A673 (cell line): Measurements from ENCODE around the gene MRPL2. TPM values are rescaled to one million over a fixed set of nuclear protein-coding genes. Genes with fewer than 3 reads are reported as not detected.
A peak's percentile ranks its signal among the peaks of the same experiment; 100 is the strongest.

Experiments
- BruUV-seq: library from RNA; stranded (reverse); fragments of 400-500 nt; replicated peaks from 2 replicates; lab custom pipeline; 2021; lab: Mats Ljungman, UMichigan
- CTCF ChIA-PET: fragments of 300-600 bp; sonication (Branson Sonifier 250); formaldehyde crosslinking; loops from one replicate; lab custom pipeline; 2022; ENCODE audit warnings: antibody characterized with exemption; lab: Charles Lee
- POLR2A ChIA-PET: fragments of 300-600 bp; sonication (Branson Sonifier 250); formaldehyde crosslinking; loops from one replicate; lab custom pipeline; 2022; ENCODE audit warnings: antibody characterized with exemption; ENCODE audit not compliant: low non-redundant PET; lab: Charles Lee
- DNase-seq: peaks from one replicate; pipeline ENCODE4 v3.0.0-alpha.2; 2015; ENCODE audit warnings: low spot score
- H3K27ac ChIP-seq: fragments of 200-600 bp; sonication (generic); 2 replicates; pipeline ENCODE4 v1.5.1; 2016; ENCODE audit warnings: mixed run types, low read depth, mild to moderate bottlenecking, mixed read lengths, antibody characterized with exemption, low read length; ENCODE audit not compliant: poor library complexity, severe bottlenecking
- H3K27me3 ChIP-seq: fragments of 200-600 bp; sonication (generic); replicated peaks from 2 replicates; pipeline ENCODE4 v1.6.1; 2017; ENCODE audit warnings: mixed run types, low read depth, mild to moderate bottlenecking, mixed read lengths, antibody characterized with exemption, low read length; ENCODE audit not compliant: insufficient read depth, poor library complexity
- H3K36me3 ChIP-seq: fragments of 200-600 bp; sonication (generic); 2 replicates; pipeline ENCODE4 v1.6.1; 2016; ENCODE audit warnings: mixed run types, mild to moderate bottlenecking, mixed read lengths, antibody characterized with exemption, low read length; ENCODE audit not compliant: insufficient read depth, poor library complexity, severe bottlenecking
- H3K4me1 ChIP-seq: fragments of 200-600 bp; sonication (generic); 2 replicates; pipeline ENCODE4 v1.6.1; 2017; ENCODE audit warnings: mixed run types, mild to moderate bottlenecking, mixed read lengths, antibody characterized with exemption, low read length; ENCODE audit not compliant: insufficient read depth, poor library complexity, severe bottlenecking
- H3K4me3 ChIP-seq: fragments of 200-600 bp; sonication (generic); 2 replicates; pipeline ENCODE4 v1.5.1; 2016; ENCODE audit warnings: low read depth, mixed run types, mild to moderate bottlenecking, mixed read lengths, low read length; ENCODE audit not compliant: poor library complexity, severe bottlenecking
- H3K9me3 ChIP-seq: fragments of 200-600 bp; sonication (generic); 2 replicates; pipeline ENCODE4 v1.6.1; 2016; ENCODE audit warnings: mixed run types, low read depth, mild to moderate bottlenecking, mixed read lengths, antibody characterized with exemption, low read length; ENCODE audit not compliant: poor library complexity, severe bottlenecking
- EZH2 ChIP-seq: fragments of 200-600 bp; sonication (generic); IDR thresholded peaks from 2 replicates; pipeline ENCODE4 v1.6.1; 2017; ENCODE audit warnings: borderline replicate concordance, low read depth, mild to moderate bottlenecking, mixed read lengths, antibody characterized with exemption, low read length; ENCODE audit not compliant: poor library complexity, severe bottlenecking
- intact Hi-C: fragments of 100-400 bp; cut with micrococcal nuclease; formaldehyde crosslinking; loops from one replicate; pipeline ENCODE4 v1.10.0; 2022; ENCODE audit not compliant: unreplicated experiment
- total RNA-seq: library from RNA; stranded (reverse); gene quantifications from 2 replicates; pipeline ENCODE4 v1.2.3, GENCODE V29; 2021
- TF ChIP-seq, protein P1 (sequence below): fragments of 300-800, 200-600 bp; sonication (generic); conservative IDR thresholded peaks from 2 replicates; pipeline ENCODE4 v1.5.1; 2017; ENCODE audit warnings: low read depth, mild to moderate bottlenecking, antibody characterized with exemption, low read length, moderate library complexity, mixed read lengths

MRPL2 gene
- total RNA-seq, 1 experiment from 2014 or later, result 95.8 TPM

DNA sequence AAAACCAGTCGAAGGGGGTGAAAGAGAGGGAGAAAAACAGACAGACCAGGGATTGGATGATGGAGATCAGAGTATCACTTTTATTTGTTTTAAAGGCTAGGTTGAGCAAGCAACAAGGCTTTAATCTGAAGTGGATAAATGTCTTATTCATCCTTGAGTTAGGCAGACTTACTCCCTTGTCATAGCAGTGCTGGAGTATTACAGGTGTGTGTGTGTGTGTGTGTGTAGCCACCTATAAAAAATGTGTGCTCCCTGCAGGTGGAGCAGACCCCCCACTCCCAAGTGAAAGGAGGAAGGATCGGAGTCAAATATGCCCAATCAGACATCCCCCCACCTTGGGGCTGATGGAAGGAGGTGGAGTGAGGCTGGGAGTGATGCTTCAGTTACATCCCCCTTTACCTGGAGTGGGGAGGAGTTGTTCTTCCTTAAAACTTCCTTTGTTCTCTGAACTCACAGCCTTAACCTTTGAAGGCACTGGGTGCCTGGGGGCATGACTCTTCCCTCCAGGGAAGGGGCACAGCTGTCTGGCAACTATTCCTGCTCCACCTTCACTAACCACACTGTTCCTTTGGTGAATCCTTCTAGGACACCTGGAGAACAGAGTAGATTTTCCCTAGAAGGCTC is 44.1 kb upstream of the MRPL2 start:
- no peaks in the 10 kb centered on the region for H3K4me1 ChIP-seq
- no peak overlapping the region for H3K4me3 ChIP-seq
- ChIA-PET POLR2A (interaction anchor here (0.7 kb wide), 1 partner anchor 319 kb away, joined by 4 read pairs; no protein-coding TSS in a partner anchor), CTCF (no interaction called here)
- TF ChIP-seq, protein P1, sequence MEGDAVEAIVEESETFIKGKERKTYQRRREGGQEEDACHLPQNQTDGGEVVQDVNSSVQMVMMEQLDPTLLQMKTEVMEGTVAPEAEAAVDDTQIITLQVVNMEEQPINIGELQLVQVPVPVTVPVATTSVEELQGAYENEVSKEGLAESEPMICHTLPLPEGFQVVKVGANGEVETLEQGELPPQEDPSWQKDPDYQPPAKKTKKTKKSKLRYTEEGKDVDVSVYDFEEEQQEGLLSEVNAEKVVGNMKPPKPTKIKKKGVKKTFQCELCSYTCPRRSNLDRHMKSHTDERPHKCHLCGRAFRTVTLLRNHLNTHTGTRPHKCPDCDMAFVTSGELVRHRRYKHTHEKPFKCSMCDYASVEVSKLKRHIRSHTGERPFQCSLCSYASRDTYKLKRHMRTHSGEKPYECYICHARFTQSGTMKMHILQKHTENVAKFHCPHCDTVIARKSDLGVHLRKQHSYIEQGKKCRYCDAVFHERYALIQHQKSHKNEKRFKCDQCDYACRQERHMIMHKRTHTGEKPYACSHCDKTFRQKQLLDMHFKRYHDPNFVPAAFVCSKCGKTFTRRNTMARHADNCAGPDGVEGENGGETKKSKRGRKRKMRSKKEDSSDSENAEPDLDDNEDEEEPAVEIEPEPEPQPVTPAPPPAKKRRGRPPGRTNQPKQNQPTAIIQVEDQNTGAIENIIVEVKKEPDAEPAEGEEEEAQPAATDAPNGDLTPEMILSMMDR, result no peak
- TF ChIP-seq EZH2, result no peak
- BruUV-seq, result no TSS peak
- intact Hi-C loops, result no loop called here
- no peaks in the 10 kb centered on the region for H3K9me3 ChIP-seq
- no peaks in the 10 kb centered on the region for H3K27me3 ChIP-seq
- DNase-seq, result no peak
- H3K27ac ChIP-seq, result no peak overlapping the region
- H3K36me3 ChIP-seq, result no peaks in the 10 kb centered on the region

- no peaks in the 10 kb centered on the region for H3K27me3 ChIP-seq
- POLR2A ChIA-PET, result no interaction called here
- no peak overlapping the region for H3K27ac ChIP-seq
- no peak overlapping the region for H3K4me3 ChIP-seq
- H3K9me3 ChIP-seq, result no peaks in the 10 kb centered on the region
- no peak for DNase-seq
- no peaks in the 10 kb centered on the region for H3K36me3 ChIP-seq
- H3K4me1 ChIP-seq, result peaks cover 3% of the 10 kb centered on the region
- TF ChIP-seq, protein P1, result no peak
- no peak for TF ChIP-seq EZH2
- CTCF ChIA-PET, result no interaction called here
- no TSS peak for BruUV-seq
- intact Hi-C loops, result no loop called here
Measured at GRCh38 chr6:43101497-43101896, 42.3 kb upstream of the MRPL2 start.

GRCh38 chr6:43097502-43097901 is 38.3 kb upstream of the MRPL2 start:
- H3K4me3 ChIP-seq, result no peak overlapping the region
- POLR2A ChIA-PET, result no interaction called here
- H3K4me1 ChIP-seq, result peaks cover 9% of the 10 kb centered on the region
- intact Hi-C loops, result no loop called here
- CTCF ChIA-PET, result no interaction called here
- TF ChIP-seq, protein P1, result no peak
- TF ChIP-seq EZH2, result no peak
- no peaks in the 10 kb centered on the region for H3K27me3 ChIP-seq
- peak overlapping the region; percentile 58 for H3K27ac ChIP-seq
- DNase-seq, result no peak
- H3K9me3 ChIP-seq, result no peaks in the 10 kb centered on the region
- no TSS peak for BruUV-seq
- H3K36me3 ChIP-seq, result no peaks in the 10 kb centered on the region
